D721Med (cell line): ENCODE data around the gene ANP32B.
"Not testable (repeated sequence)": the region's sequence is repeated elsewhere in the genome, so short reads cannot be mapped to it uniquely, and the experiment has no call there.

Experiments
- DNase-seq: peaks from one replicate; pipeline ENCODE4 v3.0.0; 2011; ENCODE audit warnings: low spot score; ENCODE audit not compliant: insufficient read length
- FAIRE-seq: peaks from 2 replicates; lab custom pipeline; 2011; peaks lifted over from hg19 to GRCh38; lab: Jason Lieb, UNC
- TF ChIP-seq, protein P1 (sequence below): IDR thresholded peaks from 2 replicates; pipeline ENCODE4 v1.5.1; 2012; ENCODE audit warnings: mild to moderate bottlenecking, control low read depth; ENCODE audit not compliant: insufficient read depth; ENCODE audit errors: missing control alignments

The ANP32B gene

DNA sequence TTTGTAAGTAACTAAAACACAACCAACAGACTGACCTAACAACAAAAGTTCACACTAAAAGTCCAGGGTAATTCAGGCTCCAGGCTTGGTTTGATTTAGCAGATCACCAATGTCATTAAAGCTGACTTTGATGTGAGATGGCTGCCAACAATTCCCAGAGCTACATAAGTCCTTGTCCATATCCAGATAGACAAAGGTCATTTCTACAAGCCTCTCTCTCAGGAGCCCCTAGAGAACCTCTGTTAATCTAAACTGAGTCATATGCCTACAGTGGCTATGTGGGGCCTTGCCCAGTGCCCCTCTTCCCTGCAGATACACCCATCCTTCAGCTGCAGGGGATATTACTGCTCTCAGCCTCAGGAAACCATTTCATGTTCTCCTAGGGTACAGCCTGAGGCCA lies 18.2 kb upstream of the ANP32B start:
- no peak for FAIRE-seq
- TF ChIP-seq, protein P1, sequence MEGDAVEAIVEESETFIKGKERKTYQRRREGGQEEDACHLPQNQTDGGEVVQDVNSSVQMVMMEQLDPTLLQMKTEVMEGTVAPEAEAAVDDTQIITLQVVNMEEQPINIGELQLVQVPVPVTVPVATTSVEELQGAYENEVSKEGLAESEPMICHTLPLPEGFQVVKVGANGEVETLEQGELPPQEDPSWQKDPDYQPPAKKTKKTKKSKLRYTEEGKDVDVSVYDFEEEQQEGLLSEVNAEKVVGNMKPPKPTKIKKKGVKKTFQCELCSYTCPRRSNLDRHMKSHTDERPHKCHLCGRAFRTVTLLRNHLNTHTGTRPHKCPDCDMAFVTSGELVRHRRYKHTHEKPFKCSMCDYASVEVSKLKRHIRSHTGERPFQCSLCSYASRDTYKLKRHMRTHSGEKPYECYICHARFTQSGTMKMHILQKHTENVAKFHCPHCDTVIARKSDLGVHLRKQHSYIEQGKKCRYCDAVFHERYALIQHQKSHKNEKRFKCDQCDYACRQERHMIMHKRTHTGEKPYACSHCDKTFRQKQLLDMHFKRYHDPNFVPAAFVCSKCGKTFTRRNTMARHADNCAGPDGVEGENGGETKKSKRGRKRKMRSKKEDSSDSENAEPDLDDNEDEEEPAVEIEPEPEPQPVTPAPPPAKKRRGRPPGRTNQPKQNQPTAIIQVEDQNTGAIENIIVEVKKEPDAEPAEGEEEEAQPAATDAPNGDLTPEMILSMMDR = no peak
- no peak for DNase-seq

GRCh38 chr9:97966493-97966892 lies 16.6 kb upstream of the ANP32B start:
- no peak for FAIRE-seq
- DNase-seq = no peak
- TF ChIP-seq, protein P1 = no peak

- TF ChIP-seq, protein P1 = no peak
- FAIRE-seq (no peak), DNase-seq (no peak)
Observed at GRCh38 chr9:97969014-97969413, 14.1 kb upstream of the ANP32B start.

- TF ChIP-seq, protein P1 = no peak
- FAIRE-seq (no peak), DNase-seq (no peak)
Observed at GRCh38 chr9:97970165-97970564, 13.0 kb upstream of the ANP32B start.

GRCh38 chr9:97972753-97973152 lies 10.4 kb upstream of the ANP32B start:
- TF ChIP-seq, protein P1 = no peak
- no peak for FAIRE-seq

DNA sequence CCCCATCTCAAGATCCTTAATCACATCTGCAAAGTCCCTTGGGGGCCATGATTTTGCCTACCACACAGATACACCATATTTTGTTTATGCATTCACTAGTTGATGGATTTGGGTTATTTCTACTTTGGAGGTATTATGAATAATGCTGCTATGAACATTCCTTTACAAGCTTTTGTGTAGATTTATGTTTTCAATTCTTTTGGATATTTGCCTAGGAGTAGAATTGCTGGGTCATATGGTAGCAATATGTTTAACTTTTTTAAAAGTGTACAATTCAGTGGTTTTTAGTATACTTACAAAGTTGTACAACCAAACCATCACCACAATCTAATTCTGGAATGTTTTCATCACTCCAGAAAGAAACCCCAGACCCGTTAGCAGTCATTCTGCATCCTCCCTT lies 7.8 kb upstream of the ANP32B start:
- TF ChIP-seq, protein P1 = no peak
- DNase-seq (no peak), FAIRE-seq (peak; percentile 98)

More at GRCh38 chr9:97972753-97973152, 10.4 kb upstream of the ANP32B start:
- DNase-seq = no peak

GRCh38 chr9:97976633-97977032 lies 6.5 kb upstream of the ANP32B start:
- FAIRE-seq, DNase-seq: not testable (repeated sequence)
